Sciatic nerve (tissue), 2 donors: Measurements from ENCODE around the gene MAPKAP1. TPM values are rescaled to one million over a fixed set of nuclear protein-coding genes. Genes with fewer than 3 reads are reported as not detected.
"Not testable (repeated sequence)": the region's sequence is repeated elsewhere in the genome, so short reads cannot be mapped to it uniquely, and the experiment has no call there.

Source experiments
- ATAC-seq: fragments of 200-7000 bp; cut with Tn5 transposase; one replicate; pipeline ENCODE4 v1.9.1; 2020; ENCODE audit warnings: mild to moderate bottlenecking, moderate library complexity
- DNase-seq: peaks from one replicate; pipeline ENCODE4 v3.0.0-alpha.2; 2020; ENCODE audit warnings: low spot score
- intact Hi-C: fragments of 100-400 bp; cut with DNase I; formaldehyde crosslinking; loops from one replicate; pipeline ENCODE4 v1.14.2; 2022
- total RNA-seq: library from RNA; stranded (reverse); fragmentation: NEBNext Ultra II Directional; extraction: Animal tissue kit (Norgen Biotek cat#: 25700); gene quantifications from one replicate; pipeline ENCODE4 v1.2.1, GENCODE V29; 2021
- donor health status: DM: no; HTN: no; CAD: no.
- donor health status: DM: no; HTN: no; CAD: no.

MAPKAP1 gene
- total RNA-seq, 1 donor from 2014 or later: 54.6 TPM

DNA sequence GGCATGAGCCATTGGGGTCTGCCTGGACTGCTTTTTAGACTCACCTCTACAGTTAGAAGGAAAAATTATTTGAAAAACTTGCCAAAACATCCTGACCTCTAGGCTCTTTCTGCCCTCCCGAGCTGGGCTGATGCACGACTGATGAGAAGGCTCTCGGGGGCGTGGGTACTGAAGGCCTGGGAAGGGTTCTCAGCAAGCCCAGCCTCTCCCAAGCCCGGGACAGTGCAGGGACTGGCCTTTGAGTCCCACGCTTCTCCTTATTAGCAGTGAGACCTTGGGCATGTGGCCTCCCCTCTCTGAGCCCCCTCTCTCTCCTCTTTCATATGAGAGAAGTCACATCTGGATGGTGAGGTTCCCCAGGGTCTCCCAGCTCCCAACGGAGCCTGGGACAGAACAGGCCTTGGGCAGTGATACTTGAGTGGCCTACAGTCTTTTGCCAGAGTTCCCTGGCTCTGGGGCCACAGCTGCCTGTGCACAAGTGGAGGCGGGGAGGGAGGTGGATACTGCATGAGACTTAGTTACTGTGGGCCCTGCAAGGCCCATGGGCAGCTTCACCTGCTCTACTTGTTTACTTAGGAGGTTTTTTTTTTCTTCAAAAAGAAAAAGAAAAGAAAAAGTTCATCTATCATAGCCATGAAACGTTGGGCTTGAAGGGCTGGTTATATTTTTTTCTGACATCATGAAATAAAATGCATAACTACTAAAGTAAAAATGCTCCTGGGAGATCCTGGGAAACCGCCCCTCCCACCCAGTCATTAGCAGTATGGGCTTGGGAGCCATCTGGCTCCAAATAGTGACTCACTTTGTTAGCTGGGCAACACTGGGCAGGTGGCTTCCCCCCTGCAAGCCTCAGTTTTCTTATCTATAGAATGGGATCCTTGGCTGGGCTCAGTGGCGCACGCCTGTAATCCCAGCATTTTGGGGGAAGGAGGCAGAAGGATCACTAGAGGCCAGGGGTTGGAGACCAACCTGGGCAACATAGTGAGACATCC, 306.0 kb downstream of the MAPKAP1 start:
- intact Hi-C loops: no loop called here
- ATAC-seq (no peak), DNase-seq (no peak)

- ATAC-seq, intact Hi-C loops, DNase-seq: not testable (repeated sequence)
These were observed 306.8 kb downstream of the MAPKAP1 start for GRCh38 chr9:125400232-125400631.

DNA sequence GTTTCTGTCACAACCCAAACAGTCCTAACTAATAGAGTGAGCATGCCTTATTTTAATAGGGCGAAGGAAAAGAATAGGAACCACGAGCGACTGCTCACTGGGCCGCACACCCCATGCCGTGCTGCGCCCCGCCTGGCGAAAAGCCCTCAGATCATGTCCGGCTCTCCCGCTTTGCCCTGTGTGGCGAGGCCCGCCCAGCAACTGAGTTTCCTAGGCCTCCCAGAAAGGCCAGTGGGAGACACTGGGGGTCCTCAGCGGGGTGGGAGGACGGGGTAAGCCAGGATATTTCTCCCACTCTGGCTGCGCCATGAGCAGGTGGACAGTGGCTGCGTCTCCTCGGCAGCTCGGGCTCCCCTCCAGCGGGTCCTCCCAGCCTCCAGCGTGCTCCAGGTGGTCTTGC, 307.3 kb downstream of the MAPKAP1 start:
- ATAC-seq: no peak
- intact Hi-C loops: no loop called here

GRCh38 chr9:125399165-125399564, 307.8 kb downstream of the MAPKAP1 start:
- DNase-seq (no peak), ATAC-seq (no peak)
- intact Hi-C loops: no loop called here

More for the DNA sequence above, 307.3 kb downstream of the MAPKAP1 start:
- no peak for DNase-seq

- no peak for ATAC-seq
- DNase-seq: no peak
- intact Hi-C loops: no loop called here
These were observed 308.8 kb downstream of the MAPKAP1 start for GRCh38 chr9:125398243-125398642.

- ATAC-seq (no peak), DNase-seq (no peak)
- intact Hi-C loops: no loop called here
These were observed 309.3 kb downstream of the MAPKAP1 start for GRCh38 chr9:125397736-125398135.

DNA sequence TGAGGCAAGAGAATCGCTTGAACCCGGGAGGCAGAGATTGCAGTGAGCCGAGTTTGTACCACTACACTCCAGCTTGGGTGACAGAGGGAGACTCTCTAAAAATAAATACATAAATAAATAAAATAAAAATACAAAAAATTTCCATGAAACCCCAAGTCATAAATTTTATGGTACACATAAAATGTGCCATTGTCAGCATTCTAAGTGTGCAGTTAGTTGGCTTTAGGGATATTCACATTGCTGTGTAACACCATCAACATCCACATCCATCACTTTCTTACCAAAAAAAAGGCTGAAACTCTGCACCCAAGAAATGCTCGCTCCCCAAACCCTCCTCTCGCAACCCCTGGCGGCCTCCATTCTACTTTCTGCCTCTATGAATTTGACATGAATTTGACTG, 310.2 kb downstream of the MAPKAP1 start:
- DNase-seq (no peak), ATAC-seq (no peak)
- intact Hi-C loops: no loop called here

DNA sequence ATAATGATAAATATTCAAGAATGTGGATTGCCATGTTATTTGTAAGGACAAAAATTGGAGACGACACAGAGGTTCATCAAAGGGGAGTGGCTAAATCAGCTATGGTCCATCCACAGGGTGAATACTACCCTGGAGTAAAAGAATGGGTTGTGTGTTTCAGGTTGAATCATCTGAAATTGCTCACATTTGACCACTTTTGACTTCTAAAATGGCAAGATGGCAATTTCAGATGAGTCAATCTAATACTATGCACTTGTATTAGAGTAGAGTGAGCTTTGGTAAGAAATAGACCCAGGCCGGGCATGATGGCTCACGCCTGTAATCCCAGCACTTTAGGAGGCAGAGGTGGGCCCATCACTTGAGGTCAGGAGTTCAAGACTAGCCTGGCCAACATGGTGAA, 313.6 kb downstream of the MAPKAP1 start:
- ATAC-seq (no peak), DNase-seq (no peak)
- intact Hi-C loops: no loop called here

DNA sequence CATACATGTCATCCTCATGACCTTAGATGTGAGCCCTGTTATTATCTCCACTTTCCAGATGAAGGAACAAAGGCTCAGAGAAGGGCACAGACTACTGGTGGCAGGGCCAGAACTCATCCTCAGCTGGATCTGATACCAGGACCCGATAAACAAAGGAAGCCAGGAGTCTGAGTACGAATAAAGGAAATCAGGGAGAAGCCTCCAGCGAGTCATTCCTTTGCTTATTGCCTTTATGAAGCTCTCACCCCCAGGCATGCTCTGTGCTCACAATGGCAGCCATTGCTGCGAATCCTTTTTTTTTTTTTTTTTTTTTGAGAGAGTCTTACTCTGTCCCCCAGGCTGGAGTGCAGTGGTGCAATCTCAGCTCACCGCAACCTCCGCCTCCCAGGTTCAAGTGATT, 315.3 kb downstream of the MAPKAP1 start:
- DNase-seq: no peak
- intact Hi-C loops: no loop called here
- no peak for ATAC-seq

DNA sequence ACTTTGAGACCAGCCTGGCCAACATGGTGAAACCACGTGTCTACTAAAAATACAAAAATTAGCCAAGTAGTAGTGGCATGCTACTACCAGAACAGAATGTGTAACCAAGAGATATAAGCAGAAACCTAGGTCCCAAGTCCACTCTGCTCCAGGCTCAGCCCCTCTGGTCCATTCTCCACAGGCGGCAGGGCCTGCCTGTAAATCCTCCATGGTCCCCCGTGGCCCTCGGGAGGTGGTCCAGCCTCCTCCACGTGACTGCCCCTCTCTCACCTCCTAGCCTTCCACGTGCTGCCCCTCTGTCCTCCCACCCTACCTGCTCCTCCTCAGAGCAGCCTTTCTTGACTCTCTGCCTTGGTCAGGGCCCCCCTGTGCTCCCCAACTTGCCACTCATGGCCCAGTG, 318.0 kb downstream of the MAPKAP1 start:
- DNase-seq (no peak), ATAC-seq (no peak)
- intact Hi-C loops: no loop called here

DNA sequence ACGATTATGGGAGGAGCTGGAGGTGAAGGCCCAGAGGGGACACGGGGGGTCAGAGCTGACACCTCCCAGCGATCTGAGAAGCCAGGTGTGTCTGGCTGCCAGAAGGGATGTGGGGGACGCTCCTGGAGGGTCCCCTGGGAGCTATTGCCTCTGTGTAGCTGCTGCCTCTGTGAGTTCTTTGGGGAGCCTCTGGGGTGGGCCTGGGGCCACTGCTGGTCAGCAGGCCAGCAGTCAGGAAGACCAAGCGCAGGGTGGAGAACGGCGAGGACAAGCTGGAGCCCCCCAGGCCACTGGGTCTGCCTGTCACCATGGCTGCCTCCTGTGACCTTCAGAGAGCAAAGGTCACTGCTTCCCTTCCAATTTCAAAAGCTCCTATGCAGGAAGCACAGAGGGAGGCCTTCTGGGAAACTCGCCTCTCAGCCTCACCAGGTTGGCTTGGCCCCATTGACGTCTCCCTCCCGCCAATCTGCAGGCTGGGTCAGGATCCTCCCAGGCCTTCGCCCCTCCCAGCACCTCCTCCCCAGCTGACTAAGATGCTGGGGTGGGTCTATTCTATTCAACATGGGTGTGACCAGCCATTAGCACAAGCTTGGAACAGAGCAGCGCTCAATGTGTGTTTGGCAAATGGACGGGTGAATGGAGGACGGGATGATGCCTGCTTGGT, 319.0 kb downstream of the MAPKAP1 start:
- no peak for ATAC-seq
- intact Hi-C loops: no loop called here
- DNase-seq: no peak

Other genes with a start within 250 kb of the MAPKAP1 start
- gene PBX3, start 40.2 kb upstream of the MAPKAP1 start, total RNA-seq: 39.1 TPM